ENCODE data around the gene CNTNAP2.

GRCh38 chr7:147405621-147406020 is 1289.0 kb downstream of the CNTNAP2 start:
- TF ChIP-seq POLR2A (IDR thresholded peaks at IDR 0.05) (no peak), CTCF (IDR thresholded peaks at IDR 0.05) (no peak)
